Liver (tissue), 9 donors: ENCODE results near the gene GPATCH8. TPM values are rescaled to one million over a fixed set of nuclear protein-coding genes. Genes with fewer than 3 reads are reported as not detected.

Experiments used
- DNase-seq: peaks from one replicate; pipeline ENCODE4 v3.0.0-alpha.2; 2017; ENCODE audit warnings: low spot score
- H3K27ac ChIP-seq, 2 donors: one replicate each; pipeline ENCODE4 v1.7.0; 2013; ENCODE audit warnings: inconsistent platforms in 2 of 2, low read length in 2 of 2, control low read depth in 1 of 2, low read depth in 1 of 2, mild to moderate bottlenecking in 1 of 2
- H3K27me3 ChIP-seq, 4 donors: one replicate each; pipeline versions ENCODE4 v1.6.1 to v1.7.0; 2013; ENCODE audit warnings: low read length in 3 of 4, inconsistent platforms in 1 of 4, mild to moderate bottlenecking in 1 of 4, moderate library complexity in 1 of 4; ENCODE audit not compliant: control insufficient read depth in 4 of 4, insufficient read depth in 4 of 4
- H3K36me3 ChIP-seq, 4 donors: one replicate each; pipeline versions ENCODE4 v1.6.1 to v1.7.0; 2013; ENCODE audit warnings: low read length in 3 of 4, mild to moderate bottlenecking in 3 of 4, low read depth in 1 of 4, moderate library complexity in 1 of 4; ENCODE audit not compliant: control insufficient read depth in 4 of 4, insufficient read depth in 3 of 4
- H3K4me1 ChIP-seq, 4 donors: one replicate each; pipeline versions ENCODE4 v1.6.1 to v1.7.0; 2013; ENCODE audit warnings: low read length in 3 of 4, mild to moderate bottlenecking in 3 of 4, moderate library complexity in 1 of 4; ENCODE audit not compliant: control insufficient read depth in 4 of 4, insufficient read depth in 4 of 4
- H3K4me3 ChIP-seq, 3 donors: one replicate each; pipeline versions ENCODE4 v1.6.1 to v1.7.0; 2013; ENCODE audit warnings: low read length in 3 of 3, control low read depth in 1 of 3, low read depth in 1 of 3, mild to moderate bottlenecking in 1 of 3
- H3K9ac ChIP-seq, 2 donors: one replicate each; pipeline ENCODE4 v1.7.0; 2013; ENCODE audit warnings: low read length in 2 of 2, mild to moderate bottlenecking in 2 of 2, moderate library complexity in 2 of 2, control low read depth in 1 of 2, low read depth in 1 of 2
- H3K9me3 ChIP-seq, 4 donors: one replicate each; pipeline versions ENCODE4 v1.6.1 to v1.7.0; 2013; ENCODE audit warnings: low read length in 3 of 4; ENCODE audit not compliant: control insufficient read depth in 4 of 4
- EGR1 ChIP-seq, 2 donors: IDR thresholded peaks; 2 replicates each; pipeline ENCODE4 v1.6.1; 2016 to 2018; ENCODE audit warnings: antibody characterized with exemption in 2 of 2, low read depth in 2 of 2
- FOXA1 ChIP-seq: IDR thresholded peaks from 2 replicates; pipeline ENCODE4 v1.6.1; 2016; ENCODE audit warnings: antibody characterized with exemption
- FOXA2 ChIP-seq: IDR thresholded peaks from 2 replicates; pipeline ENCODE4 v1.6.1; 2016; ENCODE audit warnings: antibody characterized with exemption
- GABPA ChIP-seq, 2 donors: IDR thresholded peaks in 1 of 2; conservative IDR thresholded peaks in 1 of 2; 2 replicates each; pipeline ENCODE4 v1.6.1; 2016; ENCODE audit warnings: antibody characterized with exemption in 2 of 2, mild to moderate bottlenecking in 1 of 2, moderate library complexity in 1 of 2
- HNF4A ChIP-seq, 2 donors: conservative IDR thresholded peaks; 2 replicates each; pipeline ENCODE4 v1.6.1; 2016; ENCODE audit warnings: antibody characterized with exemption in 2 of 2, mild to moderate bottlenecking in 2 of 2
- HNF4G ChIP-seq: IDR thresholded peaks from 2 replicates; pipeline ENCODE4 v1.6.1; 2016; ENCODE audit warnings: antibody characterized with exemption
- JUND ChIP-seq, 2 donors: IDR thresholded peaks; 2 replicates each; pipeline ENCODE4 v1.6.1; 2016; ENCODE audit warnings: antibody characterized with exemption in 2 of 2
- NR2F2 ChIP-seq: IDR thresholded peaks from 2 replicates; pipeline ENCODE4 v1.6.1; 2016; ENCODE audit warnings: antibody characterized with exemption
- RAD21 ChIP-seq, 2 donors: IDR thresholded peaks; 2 replicates each; pipeline ENCODE4 v1.6.1; 2016; ENCODE audit warnings: antibody characterized with exemption in 2 of 2, mild to moderate bottlenecking in 2 of 2
- RXRA ChIP-seq, 2 donors: IDR thresholded peaks; 2 replicates each; pipeline ENCODE4 v1.6.1; 2017 to 2018; ENCODE audit warnings: antibody characterized with exemption in 2 of 2, mild to moderate bottlenecking in 1 of 2
- SP1 ChIP-seq: IDR thresholded peaks from 2 replicates; pipeline ENCODE4 v1.6.1; 2018; ENCODE audit warnings: antibody characterized with exemption, mild to moderate bottlenecking
- TAF1 ChIP-seq: conservative IDR thresholded peaks from 2 replicates; pipeline ENCODE4 v1.6.1; 2016; ENCODE audit warnings: antibody characterized with exemption, mild to moderate bottlenecking
- WGBS: extraction: QIAGEN DNeasy Blood & Tissue Kit; methylation state at CpG from one replicate; pipeline ENCODE4 v1.1.7; 2013; 5-methylcytosine and 5-hydroxymethylcytosine counted together
- polyA plus RNA-seq, 2 donors: library from polyadenylated mRNA; stranded (reverse) in 1 of 2; unstranded in 1 of 2; fragments of 200-250 nt in 1 of 2; fragments of >200 nt in 1 of 2; fragmentation: Nextera tagmentation in 1 of 2; extraction: Ambion mirVana in 1 of 2; gene quantifications; one replicate each; pipeline versions ENCODE4 v1.2.1 to v1.2.3, GENCODE V29; 2013 to 2015
- total RNA-seq, 2 donors: library from RNA; depleted of rRNA; stranded (reverse); fragments of >200 nt; gene quantifications; one replicate each; pipeline ENCODE4 v1.2.3, GENCODE V29; 2014
- TF ChIP-seq, protein P1 (sequence below): IDR thresholded peaks from 2 replicates; pipeline ENCODE4 v1.6.1; 2016; ENCODE audit warnings: antibody characterized with exemption
- TF ChIP-seq, protein P2 (sequence below): fragments of 150-350 bp; IDR thresholded peaks from 2 replicates; pipeline ENCODE4 v1.5.1; 2017; ENCODE audit warnings: improper control_type of control experiment, low read depth, low read length; ENCODE audit not compliant: missing input control
- TF ChIP-seq, protein P3 (sequence below): IDR thresholded peaks from 2 replicates; pipeline ENCODE4 v1.6.1; 2016; ENCODE audit warnings: antibody characterized with exemption
- TF ChIP-seq, protein P4 (sequence below): IDR thresholded peaks from 2 replicates; pipeline ENCODE4 v1.6.1; 2016; ENCODE audit warnings: antibody characterized with exemption, mild to moderate bottlenecking
- donor health status: healthy.
- donor health status: healthy.
- donor health status: healthy.
- donor health status: healthy.
- donor health status: healthy.

Gene GPATCH8
- total and polyA plus RNA-seq, 4 donors = 4.2 to 21.8 (median 9.9) TPM

DNA sequence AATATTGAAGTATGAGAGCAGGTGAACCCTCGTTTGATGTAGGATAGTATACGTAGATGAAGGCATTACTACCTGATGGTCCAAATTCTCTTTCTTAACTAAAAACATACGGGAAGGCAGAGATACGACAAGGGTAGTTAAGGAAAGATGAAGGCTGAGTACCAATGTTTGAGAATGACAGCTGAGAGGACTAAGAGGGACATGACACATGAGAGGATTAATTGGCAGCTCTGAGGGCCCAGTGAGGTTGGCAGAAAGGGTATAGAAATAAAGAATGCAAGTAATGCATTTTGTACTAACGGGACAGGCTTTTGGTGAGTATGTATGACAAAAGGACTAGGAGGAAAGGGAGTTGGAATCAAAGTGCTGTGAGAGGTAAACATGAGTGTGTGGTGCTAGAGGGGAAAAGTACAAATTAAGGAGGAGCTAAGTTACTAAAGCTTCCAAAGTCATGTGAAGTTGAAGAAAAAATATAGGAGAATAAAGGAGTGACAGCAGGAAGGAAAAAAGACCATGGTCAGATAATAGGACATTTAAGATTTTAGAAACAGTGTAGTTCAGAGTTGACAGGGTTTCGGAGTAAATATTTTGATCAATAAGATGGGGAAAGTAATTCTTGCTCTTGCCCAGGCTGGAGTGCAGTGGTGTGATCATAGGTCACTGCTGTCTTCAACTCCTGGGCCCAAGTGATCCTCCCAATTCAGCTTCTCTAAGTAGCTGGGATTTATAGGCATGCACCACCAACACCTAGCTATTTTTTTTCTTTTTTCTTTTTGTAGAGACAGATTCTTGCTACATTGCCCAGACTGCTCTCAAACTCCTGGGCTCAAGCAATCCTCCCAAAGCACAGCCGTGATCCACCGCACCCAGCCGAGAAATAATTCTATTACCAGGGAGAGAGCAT lies 70.7 kb downstream of the GPATCH8 start:
- Histone ChIP-seq H3K27me3 (no peaks in the 10 kb centered on the region), H3K9ac (no peak overlapping the region), H3K4me1 (no peaks in the 10 kb centered on the region), H3K4me3 (no peak overlapping the region), H3K36me3 (peaks cover 5 to 30% (median 15%) of the 10 kb centered on the region in 4 donors), H3K9me3 (no peaks in the 10 kb centered on the region), H3K27ac (no peak overlapping the region)
- no peak for DNase-seq
- TF ChIP-seq, protein P1, sequence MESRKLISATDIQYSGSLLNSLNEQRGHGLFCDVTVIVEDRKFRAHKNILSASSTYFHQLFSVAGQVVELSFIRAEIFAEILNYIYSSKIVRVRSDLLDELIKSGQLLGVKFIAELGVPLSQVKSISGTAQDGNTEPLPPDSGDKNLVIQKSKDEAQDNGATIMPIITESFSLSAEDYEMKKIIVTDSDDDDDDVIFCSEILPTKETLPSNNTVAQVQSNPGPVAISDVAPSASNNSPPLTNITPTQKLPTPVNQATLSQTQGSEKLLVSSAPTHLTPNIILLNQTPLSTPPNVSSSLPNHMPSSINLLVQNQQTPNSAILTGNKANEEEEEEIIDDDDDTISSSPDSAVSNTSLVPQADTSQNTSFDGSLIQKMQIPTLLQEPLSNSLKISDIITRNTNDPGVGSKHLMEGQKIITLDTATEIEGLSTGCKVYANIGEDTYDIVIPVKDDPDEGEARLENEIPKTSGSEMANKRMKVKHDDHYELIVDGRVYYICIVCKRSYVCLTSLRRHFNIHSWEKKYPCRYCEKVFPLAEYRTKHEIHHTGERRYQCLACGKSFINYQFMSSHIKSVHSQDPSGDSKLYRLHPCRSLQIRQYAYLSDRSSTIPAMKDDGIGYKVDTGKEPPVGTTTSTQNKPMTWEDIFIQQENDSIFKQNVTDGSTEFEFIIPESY = no peak
- TF ChIP-seq, protein P2, sequence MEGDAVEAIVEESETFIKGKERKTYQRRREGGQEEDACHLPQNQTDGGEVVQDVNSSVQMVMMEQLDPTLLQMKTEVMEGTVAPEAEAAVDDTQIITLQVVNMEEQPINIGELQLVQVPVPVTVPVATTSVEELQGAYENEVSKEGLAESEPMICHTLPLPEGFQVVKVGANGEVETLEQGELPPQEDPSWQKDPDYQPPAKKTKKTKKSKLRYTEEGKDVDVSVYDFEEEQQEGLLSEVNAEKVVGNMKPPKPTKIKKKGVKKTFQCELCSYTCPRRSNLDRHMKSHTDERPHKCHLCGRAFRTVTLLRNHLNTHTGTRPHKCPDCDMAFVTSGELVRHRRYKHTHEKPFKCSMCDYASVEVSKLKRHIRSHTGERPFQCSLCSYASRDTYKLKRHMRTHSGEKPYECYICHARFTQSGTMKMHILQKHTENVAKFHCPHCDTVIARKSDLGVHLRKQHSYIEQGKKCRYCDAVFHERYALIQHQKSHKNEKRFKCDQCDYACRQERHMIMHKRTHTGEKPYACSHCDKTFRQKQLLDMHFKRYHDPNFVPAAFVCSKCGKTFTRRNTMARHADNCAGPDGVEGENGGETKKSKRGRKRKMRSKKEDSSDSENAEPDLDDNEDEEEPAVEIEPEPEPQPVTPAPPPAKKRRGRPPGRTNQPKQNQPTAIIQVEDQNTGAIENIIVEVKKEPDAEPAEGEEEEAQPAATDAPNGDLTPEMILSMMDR = no peak
- TF ChIP-seq, protein P3, sequence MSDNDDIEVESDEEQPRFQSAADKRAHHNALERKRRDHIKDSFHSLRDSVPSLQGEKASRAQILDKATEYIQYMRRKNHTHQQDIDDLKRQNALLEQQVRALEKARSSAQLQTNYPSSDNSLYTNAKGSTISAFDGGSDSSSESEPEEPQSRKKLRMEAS = no peak
- TF ChIP-seq RXRA (IDR thresholded peaks at IDR 0.05) (no peak), FOXA1 (no peak), RAD21 (IDR thresholded peaks at IDR 0.05) (no peak), TAF1 (no peak), JUND (IDR thresholded peaks at IDR 0.05) (no peak), SP1 (no peak), HNF4G (no peak), NR2F2 (no peak), EGR1 (IDR thresholded peaks at IDR 0.05; ENCODE audit: low read depth in 2 of 2) (no peak), GABPA (IDR thresholded peaks at IDR 0.05 in 1 of 2, conservative IDR thresholded peaks at IDR 0.05 in 1 of 2) (no peak), HNF4A (conservative IDR thresholded peaks at IDR 0.05) (no peak), FOXA2 (no peak)
- TF ChIP-seq, protein P4, sequence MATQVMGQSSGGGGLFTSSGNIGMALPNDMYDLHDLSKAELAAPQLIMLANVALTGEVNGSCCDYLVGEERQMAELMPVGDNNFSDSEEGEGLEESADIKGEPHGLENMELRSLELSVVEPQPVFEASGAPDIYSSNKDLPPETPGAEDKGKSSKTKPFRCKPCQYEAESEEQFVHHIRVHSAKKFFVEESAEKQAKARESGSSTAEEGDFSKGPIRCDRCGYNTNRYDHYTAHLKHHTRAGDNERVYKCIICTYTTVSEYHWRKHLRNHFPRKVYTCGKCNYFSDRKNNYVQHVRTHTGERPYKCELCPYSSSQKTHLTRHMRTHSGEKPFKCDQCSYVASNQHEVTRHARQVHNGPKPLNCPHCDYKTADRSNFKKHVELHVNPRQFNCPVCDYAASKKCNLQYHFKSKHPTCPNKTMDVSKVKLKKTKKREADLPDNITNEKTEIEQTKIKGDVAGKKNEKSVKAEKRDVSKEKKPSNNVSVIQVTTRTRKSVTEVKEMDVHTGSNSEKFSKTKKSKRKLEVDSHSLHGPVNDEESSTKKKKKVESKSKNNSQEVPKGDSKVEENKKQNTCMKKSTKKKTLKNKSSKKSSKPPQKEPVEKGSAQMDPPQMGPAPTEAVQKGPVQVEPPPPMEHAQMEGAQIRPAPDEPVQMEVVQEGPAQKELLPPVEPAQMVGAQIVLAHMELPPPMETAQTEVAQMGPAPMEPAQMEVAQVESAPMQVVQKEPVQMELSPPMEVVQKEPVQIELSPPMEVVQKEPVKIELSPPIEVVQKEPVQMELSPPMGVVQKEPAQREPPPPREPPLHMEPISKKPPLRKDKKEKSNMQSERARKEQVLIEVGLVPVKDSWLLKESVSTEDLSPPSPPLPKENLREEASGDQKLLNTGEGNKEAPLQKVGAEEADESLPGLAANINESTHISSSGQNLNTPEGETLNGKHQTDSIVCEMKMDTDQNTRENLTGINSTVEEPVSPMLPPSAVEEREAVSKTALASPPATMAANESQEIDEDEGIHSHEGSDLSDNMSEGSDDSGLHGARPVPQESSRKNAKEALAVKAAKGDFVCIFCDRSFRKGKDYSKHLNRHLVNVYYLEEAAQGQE = no peak
- WGBS = 96% methylated on average over 9 of the region's 9 CpGs
